Spleen (tissue), 11 donors: ENCODE measurements around the gene ZNF284. TPM values are rescaled to one million over a fixed set of nuclear protein-coding genes. Genes with fewer than 3 reads are reported as not detected.

Source experiments
- DNase-seq: peaks from one replicate; pipeline ENCODE4 v3.0.0-alpha.2; 2020
- H3K27ac ChIP-seq, 8 donors: fragments of 200-600 bp; sonication (generic) in 7 of 8; 1 replicate in 4 of 8; 2 replicates in 4 of 8; pipeline versions ENCODE4 v1.5.0 to v1.8.0; 2016 to 2021; ENCODE audit warnings: inconsistent platforms in 4 of 8, mild to moderate bottlenecking in 4 of 8, moderate library complexity in 1 of 8
- H3K27me3 ChIP-seq, 7 donors: fragments of 200-600 bp; sonication (generic) in 6 of 7; replicated peaks in 1 of 7; 1 replicate in 4 of 7; 2 replicates in 3 of 7; pipeline versions ENCODE4 v1.5.0 to v1.8.0; 2016 to 2021; ENCODE audit warnings: inconsistent platforms in 3 of 7, mild to moderate bottlenecking in 1 of 7
- H3K36me3 ChIP-seq, 6 donors: fragments of 200-600 bp; sonication (generic) in 5 of 6; 1 replicate in 4 of 6; 2 replicates in 2 of 6; pipeline versions ENCODE4 v1.5.0 to v1.8.0; 2016 to 2021; ENCODE audit warnings: inconsistent platforms in 2 of 6
- H3K4me1 ChIP-seq, 6 donors: fragments of 200-600 bp; sonication (generic) in 5 of 6; 1 replicate in 3 of 6; 2 replicates in 3 of 6; pipeline versions ENCODE4 v1.5.0 to v1.8.0; 2016 to 2021; ENCODE audit warnings: inconsistent platforms in 3 of 6
- H3K4me3 ChIP-seq, 8 donors: fragments of 200-600 bp; sonication (generic) in 7 of 8; 1 replicate in 4 of 8; 2 replicates in 4 of 8; pipeline versions ENCODE4 v1.5.0 to v1.8.0; 2016 to 2021; ENCODE audit warnings: inconsistent platforms in 4 of 8, mild to moderate bottlenecking in 4 of 8, moderate library complexity in 2 of 8
- H3K9me3 ChIP-seq, 8 donors: fragments of 200-600 bp; sonication (generic) in 7 of 8; 1 replicate in 4 of 8; 2 replicates in 4 of 8; pipeline versions ENCODE4 v1.5.0 to v1.8.0; 2016 to 2021; ENCODE audit warnings: inconsistent platforms in 4 of 8
- POLR2A ChIP-seq, 3 donors: fragments of 450-650 bp; IDR thresholded peaks; one replicate each; pipeline ENCODE4 v1.5.1; 2017; ENCODE audit warnings: antibody characterized with exemption in 3 of 3, mild to moderate bottlenecking in 1 of 3
- POLR2AphosphoS5 ChIP-seq, 3 donors: sonication (generic); formaldehyde crosslinking; IDR thresholded peaks; one replicate each; pipeline ENCODE4 v1.5.1; 2017; ENCODE audit warnings: antibody characterized with exemption in 3 of 3
- WGBS, 5 donors: extraction: QIAGEN DNeasy Blood & Tissue Kit in 3 of 5; methylation state at CpG; one replicate each; pipeline versions ENCODE4 v1.1.5 to v1.1.7; 2013 to 2018; 5-methylcytosine and 5-hydroxymethylcytosine counted together
- intact Hi-C: fragments of 100-400 bp; cut with DNase I; formaldehyde crosslinking; loops from one replicate; pipeline ENCODE4 v1.15.0; 2023; ENCODE audit warnings: low total_unique reads
- polyA plus RNA-seq, 3 donors: library from polyadenylated mRNA; stranded (reverse); fragments of 200-250 nt; gene quantifications; one replicate each; pipeline ENCODE4 v1.2.1, GENCODE V29; 2013
- total RNA-seq, 7 donors: library from RNA; depleted of rRNA in 3 of 7; stranded (reverse); fragments of >200 nt in 3 of 7; fragmentation: NEBNext Ultra II Directional in 4 of 7; extraction: Animal tissue kit (Norgen Biotek cat#: 25700) in 4 of 7; gene quantifications; one replicate each; pipeline versions ENCODE4 v1.1.0 to v1.2.1, GENCODE V29; 2016 to 2021
- TF ChIP-seq, protein P1 (sequence below), 11 experiments: fragments of 200-600 bp in 7 of 11; fragments of 450-650 bp in 4 of 11; sonication (generic) in 4 of 11; IDR thresholded peaks in 8 of 11; conservative IDR thresholded peaks in 3 of 11; 1 replicate in 7 of 11; 2 replicates in 4 of 11; pipeline versions ENCODE4 v1.4.0 to v1.8.0; 2016 to 2021; ENCODE audit warnings: antibody characterized with exemption in 11 of 11, inconsistent platforms in 4 of 11, mild to moderate bottlenecking in 1 of 11
- donor health status: healthy with polysubstance abuse.
- donor health status: DM: no; HTN: no; CAD: no; lungs with moderate emphysema.
- donor health status: DM: no; HTN: no; CAD: no.
- donor health status: Bipolar disorder and iron deficiency.
- donor health status: healthy.
- donor health status: DM: no; HTN: no; CAD: no.
- donor health status: DM: yes; HTN: yes; CAD: no.

The ZNF284 gene
- total and polyA plus RNA-seq, 10 donors: 0.59 to 3.8 (median 2.6) TPM

DNA sequence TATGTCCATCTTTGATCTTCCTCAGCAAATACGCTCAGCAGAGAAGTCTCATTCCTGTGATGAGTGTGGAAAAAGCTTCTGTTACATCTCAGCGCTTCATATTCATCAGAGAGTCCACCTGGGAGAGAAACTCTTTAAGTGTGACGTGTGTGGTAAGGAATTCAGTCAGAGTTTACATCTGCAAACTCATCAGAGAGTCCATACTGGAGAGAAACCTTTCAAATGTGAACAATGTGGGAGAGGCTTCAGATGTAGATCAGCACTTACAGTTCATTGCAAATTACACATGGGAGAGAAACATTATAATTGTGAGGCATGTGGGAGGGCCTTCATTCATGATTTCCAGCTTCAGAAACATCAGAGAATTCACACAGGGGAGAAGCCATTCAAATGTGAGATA is 5.7 kb upstream of the ZNF284 start:
- Histone ChIP-seq H3K9me3 (peaks cover 6 to 100% (median 90%) of the 10 kb centered on the region in 8 donors), H3K4me1 (peaks cover 0 to 4% (median 3%) of the 10 kb centered on the region in 6 donors), H3K27ac (no peak overlapping the region), H3K4me3 (no peak overlapping the region), H3K36me3 (peaks cover 8 to 70% (median 57%) of the 10 kb centered on the region in 6 donors), H3K27me3 (no peaks in the 10 kb centered on the region)
- TF ChIP-seq POLR2AphosphoS5 (IDR thresholded peaks at IDR 0.05): no peak
- TF ChIP-seq POLR2A (IDR thresholded peaks at IDR 0.05): no peak
- TF ChIP-seq, protein P1, sequence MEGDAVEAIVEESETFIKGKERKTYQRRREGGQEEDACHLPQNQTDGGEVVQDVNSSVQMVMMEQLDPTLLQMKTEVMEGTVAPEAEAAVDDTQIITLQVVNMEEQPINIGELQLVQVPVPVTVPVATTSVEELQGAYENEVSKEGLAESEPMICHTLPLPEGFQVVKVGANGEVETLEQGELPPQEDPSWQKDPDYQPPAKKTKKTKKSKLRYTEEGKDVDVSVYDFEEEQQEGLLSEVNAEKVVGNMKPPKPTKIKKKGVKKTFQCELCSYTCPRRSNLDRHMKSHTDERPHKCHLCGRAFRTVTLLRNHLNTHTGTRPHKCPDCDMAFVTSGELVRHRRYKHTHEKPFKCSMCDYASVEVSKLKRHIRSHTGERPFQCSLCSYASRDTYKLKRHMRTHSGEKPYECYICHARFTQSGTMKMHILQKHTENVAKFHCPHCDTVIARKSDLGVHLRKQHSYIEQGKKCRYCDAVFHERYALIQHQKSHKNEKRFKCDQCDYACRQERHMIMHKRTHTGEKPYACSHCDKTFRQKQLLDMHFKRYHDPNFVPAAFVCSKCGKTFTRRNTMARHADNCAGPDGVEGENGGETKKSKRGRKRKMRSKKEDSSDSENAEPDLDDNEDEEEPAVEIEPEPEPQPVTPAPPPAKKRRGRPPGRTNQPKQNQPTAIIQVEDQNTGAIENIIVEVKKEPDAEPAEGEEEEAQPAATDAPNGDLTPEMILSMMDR (IDR thresholded peaks at IDR 0.05 in 8 of 11, conservative IDR thresholded peaks at IDR 0.05 in 3 of 11): no peak
- intact Hi-C loops: no loop called here
- no peak for DNase-seq
- 63 to 81% (median 65%) methylated on average over 3 of the region's 3 CpGs for WGBS, 5 donors

DNA sequence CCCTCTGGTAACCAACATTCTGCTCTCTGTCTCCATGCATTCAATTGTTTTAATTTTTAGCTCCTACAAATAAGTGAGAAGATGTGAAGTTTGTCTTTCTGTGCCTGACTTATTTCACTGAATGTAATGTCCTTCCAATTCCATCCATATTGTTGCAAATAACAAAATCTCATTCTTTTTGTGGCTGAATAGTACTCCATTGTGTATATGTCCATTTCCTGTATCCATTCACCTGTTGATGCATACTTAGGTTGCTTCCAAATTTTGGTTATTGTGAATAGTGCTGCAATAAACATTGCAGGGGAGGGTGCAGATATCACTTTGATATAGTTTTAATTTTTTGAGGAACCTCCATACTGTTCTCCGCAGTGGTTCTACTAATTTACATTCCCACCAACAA is 2.5 kb upstream of the ZNF284 start:
- peaks cover 6 to 70% (median 66%) of the 10 kb centered on the region in 8 donors for H3K9me3 ChIP-seq
- TF ChIP-seq, protein P1 (IDR thresholded peaks at IDR 0.05 in 8 of 11, conservative IDR thresholded peaks at IDR 0.05 in 3 of 11): no peak
- TF ChIP-seq POLR2A (IDR thresholded peaks at IDR 0.05) (no peak), POLR2AphosphoS5 (IDR thresholded peaks at IDR 0.05) (no peak)
- H3K36me3 ChIP-seq: peaks cover 8 to 39% (median 28%) of the 10 kb centered on the region in 6 donors
- H3K4me1 ChIP-seq: peaks cover 9 to 23% (median 19%) of the 10 kb centered on the region in 6 donors
- intact Hi-C loops: no loop called here
- no peak for DNase-seq
- no peaks in the 10 kb centered on the region for H3K27me3 ChIP-seq
- no peak overlapping the region for H3K27ac ChIP-seq
- WGBS, 5 donors: 97 to 98% (median 97%) methylated on average over 1 of the region's 1 CpG
- H3K4me3 ChIP-seq: no peak overlapping the region

DNA sequence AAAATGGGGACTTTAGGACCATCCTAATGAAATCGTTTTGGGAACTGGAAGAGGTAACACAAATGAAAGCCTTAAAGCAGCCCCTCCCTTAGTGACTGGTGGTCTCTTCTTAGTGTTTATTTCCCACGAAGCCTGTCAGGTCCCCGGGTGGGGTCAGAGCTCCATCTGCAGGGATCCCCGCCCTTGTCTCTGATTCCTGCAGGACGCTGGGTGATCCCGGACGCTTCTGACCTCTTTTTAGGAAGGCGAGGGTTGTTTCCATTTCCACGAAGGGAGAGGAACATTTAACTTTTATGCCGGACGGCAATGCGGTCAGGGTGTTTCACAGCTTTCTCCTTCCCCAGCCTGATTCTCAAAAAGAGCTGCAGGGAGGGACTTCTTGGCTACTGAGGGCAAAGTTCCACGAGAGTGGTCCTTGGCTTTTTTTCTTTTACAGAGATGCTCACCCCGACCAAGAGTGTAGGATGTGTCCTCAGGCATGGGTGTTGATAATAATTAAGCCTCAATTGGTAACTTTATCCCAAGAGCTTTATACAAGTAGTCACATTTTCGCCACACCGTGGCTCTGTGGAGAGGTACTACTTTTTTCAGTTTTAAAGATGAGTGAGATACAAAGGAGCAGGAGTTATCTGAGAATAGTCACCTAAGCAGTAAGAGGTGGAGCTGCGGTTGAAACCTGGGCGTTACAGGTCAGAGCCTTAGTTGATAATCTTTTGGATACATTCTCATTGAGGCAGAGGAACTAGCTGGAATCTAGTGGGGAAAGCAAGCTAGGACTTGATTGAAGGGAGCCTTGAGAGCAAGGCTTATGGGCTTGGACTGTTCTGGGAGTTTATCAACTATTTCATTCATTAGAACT is 813 bp downstream of the ZNF284 start:
- TF ChIP-seq POLR2AphosphoS5 (IDR thresholded peaks at IDR 0.05) (no peak), POLR2A (IDR thresholded peaks at IDR 0.05) (no peak)
- TF ChIP-seq, protein P1 (IDR thresholded peaks at IDR 0.05 in 8 of 11, conservative IDR thresholded peaks at IDR 0.05 in 3 of 11): no peak
- 24 to 42% (median 29%) methylated on average over 18 of the region's 18 CpGs for WGBS, 5 donors
- peaks cover 0 to 23% (median 2%) of the 10 kb centered on the region in 6 donors for H3K36me3 ChIP-seq
- H3K4me3 ChIP-seq: peak overlapping the region; percentile 44 to 88 (median 63)
- no peaks in the 10 kb centered on the region for H3K27me3 ChIP-seq
- DNase-seq: no peak
- intact Hi-C loops: no loop called here
- H3K9me3 ChIP-seq: peaks cover 0 to 37% (median 32%) of the 10 kb centered on the region in 8 donors
- peak overlapping the region in 6 of 8 donors; percentile 55 to 80 (median 72) for H3K27ac ChIP-seq
- H3K4me1 ChIP-seq: peaks cover 9 to 23% (median 19%) of the 10 kb centered on the region in 6 donors

DNA sequence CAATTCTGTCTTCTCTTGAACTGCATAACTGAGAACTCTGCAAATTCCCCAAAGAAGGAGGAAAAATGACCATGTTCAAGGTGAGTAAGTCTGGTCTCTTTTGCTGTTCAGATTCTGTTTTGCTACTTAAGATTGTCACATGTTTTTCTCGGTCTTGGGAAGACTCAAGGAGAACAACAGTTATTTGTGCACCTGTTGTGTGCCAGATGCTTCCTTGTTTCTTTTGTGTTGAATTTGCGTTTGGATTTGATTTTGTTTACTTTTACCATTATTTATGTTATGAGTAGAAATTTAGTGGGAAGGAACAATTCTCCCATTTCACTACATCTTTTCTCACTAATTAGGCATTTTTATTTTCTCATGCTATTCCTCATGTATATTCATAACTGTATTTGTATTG is 4.4 kb downstream of the ZNF284 start:
- TF ChIP-seq POLR2A (IDR thresholded peaks at IDR 0.05) (no peak), POLR2AphosphoS5 (IDR thresholded peaks at IDR 0.05) (no peak)
- TF ChIP-seq, protein P1 (IDR thresholded peaks at IDR 0.05 in 8 of 11, conservative IDR thresholded peaks at IDR 0.05 in 3 of 11): no peak
- H3K4me3 ChIP-seq: no peak overlapping the region
- peaks cover 0 to 52% (median 13%) of the 10 kb centered on the region in 6 donors for H3K36me3 ChIP-seq
- WGBS, 5 donors: 84 to 97% (median 89%) methylated on average over 2 of the region's 2 CpGs
- intact Hi-C loops: no loop called here
- H3K4me1 ChIP-seq: peaks cover 8 to 19% (median 16%) of the 10 kb centered on the region in 6 donors
- DNase-seq: no peak
- no peaks in the 10 kb centered on the region for H3K27me3 ChIP-seq
- H3K9me3 ChIP-seq: peaks cover 0 to 1% (median 0%) of the 10 kb centered on the region in 8 donors
- H3K27ac ChIP-seq: no peak overlapping the region
